ENCODE measurements around the gene IGSF21.

Gene IGSF21

DNA sequence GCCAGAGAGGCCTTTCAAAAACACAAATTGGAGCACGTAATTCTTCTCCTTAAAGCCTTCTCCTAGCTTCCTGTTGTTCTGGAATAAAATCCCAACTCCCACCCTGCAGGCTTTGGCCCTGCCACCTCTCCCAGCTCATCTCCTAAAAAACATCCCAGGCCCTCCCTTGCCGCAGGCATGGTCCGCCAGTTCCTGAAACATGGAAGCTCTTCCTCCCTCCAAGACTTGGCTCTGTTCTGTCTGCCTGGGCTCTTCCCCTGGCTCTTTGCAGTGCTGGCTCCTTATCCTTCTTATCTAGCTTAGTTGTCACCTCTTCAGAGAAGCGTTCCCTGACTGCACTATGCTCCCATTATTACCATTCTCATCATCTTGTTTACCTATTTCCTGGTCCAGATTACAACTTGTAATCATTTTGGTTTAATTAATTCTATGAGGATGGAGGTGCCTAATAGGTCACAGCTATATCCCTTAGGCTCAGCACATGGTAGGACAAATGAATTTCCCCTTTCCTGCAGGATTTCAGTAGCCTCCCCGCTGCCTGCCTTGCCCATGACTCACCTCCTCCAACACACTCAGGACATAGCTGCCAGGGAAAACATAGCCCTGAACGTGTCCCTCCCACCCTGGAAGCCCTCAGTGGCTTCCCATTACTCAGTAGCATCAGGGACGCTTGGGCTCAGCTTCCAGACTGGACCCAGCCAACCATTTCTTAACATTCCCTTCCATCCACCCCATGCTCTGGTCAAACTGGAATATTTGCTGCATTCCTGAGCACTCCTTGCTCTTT is 15.7 kb upstream of the IGSF21 start:
- H3K27ac ChIP-seq (ENCODE audit: low read depth, low read length): no peak overlapping the region
- H3K4me3 ChIP-seq (ENCODE audit: low read length): no peak overlapping the region
- no peaks in the 10 kb centered on the region for H3K79me1 ChIP-seq (ENCODE audit: low read length)
- H3K4me1 ChIP-seq (ENCODE audit: control insufficient read depth, low read depth, low read length): peaks cover 21% of the 10 kb centered on the region
- peak overlapping the region; percentile 41 for H3K18ac ChIP-seq (ENCODE audit: low read length)
- H2AK5ac ChIP-seq (ENCODE audit: low read length): no peak overlapping the region
- peak overlapping the region; percentile 32 for H2BK120ac ChIP-seq (ENCODE audit: low read depth, low read length)
- H3K4ac ChIP-seq (ENCODE audit: low read depth, low read length): no peak overlapping the region
- no peak overlapping the region for H3K4me2 ChIP-seq (ENCODE audit: low read length)
- H4K5ac ChIP-seq (ENCODE audit: low read length): no peak overlapping the region
- H3K27me3 ChIP-seq (ENCODE audit: insufficient read depth, low read length, poor library complexity): no peaks in the 10 kb centered on the region
- no peaks in the 10 kb centered on the region for H3K79me2 ChIP-seq (ENCODE audit: control insufficient read depth, insufficient read depth, low read length)
- no peak overlapping the region for H2BK5ac ChIP-seq (ENCODE audit: low read length)
- H3K23ac ChIP-seq (ENCODE audit: low read length): no peak overlapping the region
- DNase-seq: peak; percentile 79
- H3K56ac ChIP-seq (ENCODE audit: low read length): peak overlapping the region; percentile 56
- no peak overlapping the region for H2BK15ac ChIP-seq (replicated peaks; ENCODE audit: low read depth)
- no CpG with 5 or more reads among the region's 7 CpGs for WGBS (ENCODE audit: extremely low coverage, insufficient coverage, low lambda C conversion rate)
- H4K8ac ChIP-seq (ENCODE audit: low read depth, low read length): no peak overlapping the region
- no peaks in the 10 kb centered on the region for H3K36me3 ChIP-seq (ENCODE audit: control insufficient read depth, insufficient read depth, low read length)
- H3K9ac ChIP-seq (ENCODE audit: low read length): no peak overlapping the region

DNA sequence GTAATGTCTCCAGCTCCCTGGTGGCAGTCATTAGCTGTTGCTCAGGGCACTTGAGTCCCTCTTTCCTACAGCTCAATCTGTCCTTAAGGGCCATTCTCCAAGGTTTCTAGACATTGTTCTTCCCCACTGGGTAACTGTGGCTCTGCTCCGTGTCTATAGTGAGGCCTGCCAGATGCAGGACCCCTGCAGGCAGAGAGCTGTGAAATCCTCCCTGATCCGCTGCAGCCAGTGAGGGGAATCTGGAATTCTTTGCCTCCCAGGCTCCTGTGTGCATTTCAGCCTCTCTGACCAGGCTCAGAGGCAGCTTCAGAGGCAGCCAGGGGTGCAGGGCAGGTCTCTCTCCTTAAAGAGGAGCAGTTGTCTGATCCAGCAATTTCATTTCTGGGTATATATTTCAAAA is 14.4 kb upstream of the IGSF21 start:
- no peaks in the 10 kb centered on the region for H3K36me3 ChIP-seq (ENCODE audit: control insufficient read depth, insufficient read depth, low read length)
- no peak overlapping the region for H2BK120ac ChIP-seq (ENCODE audit: low read depth, low read length)
- H3K79me2 ChIP-seq (ENCODE audit: control insufficient read depth, insufficient read depth, low read length): no peaks in the 10 kb centered on the region
- H3K27ac ChIP-seq (ENCODE audit: low read depth, low read length): no peak overlapping the region
- H3K4ac ChIP-seq (ENCODE audit: low read depth, low read length): no peak overlapping the region
- no peak overlapping the region for H4K5ac ChIP-seq (ENCODE audit: low read length)
- no peak overlapping the region for H4K8ac ChIP-seq (ENCODE audit: low read depth, low read length)
- peak; percentile 71 for DNase-seq
- H2BK5ac ChIP-seq (ENCODE audit: low read length): no peak overlapping the region
- H3K23ac ChIP-seq (ENCODE audit: low read length): no peak overlapping the region
- no peak overlapping the region for H3K4me3 ChIP-seq (ENCODE audit: low read length)
- no peak overlapping the region for H3K9ac ChIP-seq (ENCODE audit: low read length)
- WGBS (ENCODE audit: extremely low coverage, insufficient coverage, low lambda C conversion rate): no CpG with 5 or more reads among the region's 2 CpGs
- peaks cover 20% of the 10 kb centered on the region for H3K4me1 ChIP-seq (ENCODE audit: control insufficient read depth, low read depth, low read length)
- no peaks in the 10 kb centered on the region for H3K79me1 ChIP-seq (ENCODE audit: low read length)
- H3K18ac ChIP-seq (ENCODE audit: low read length): no peak overlapping the region
- no peak overlapping the region for H2AK5ac ChIP-seq (ENCODE audit: low read length)
- H3K27me3 ChIP-seq (ENCODE audit: insufficient read depth, low read length, poor library complexity): no peaks in the 10 kb centered on the region
- no peak overlapping the region for H3K56ac ChIP-seq (ENCODE audit: low read length)
- H2BK15ac ChIP-seq (replicated peaks; ENCODE audit: low read depth): no peak overlapping the region
- H3K4me2 ChIP-seq (ENCODE audit: low read length): no peak overlapping the region

DNA sequence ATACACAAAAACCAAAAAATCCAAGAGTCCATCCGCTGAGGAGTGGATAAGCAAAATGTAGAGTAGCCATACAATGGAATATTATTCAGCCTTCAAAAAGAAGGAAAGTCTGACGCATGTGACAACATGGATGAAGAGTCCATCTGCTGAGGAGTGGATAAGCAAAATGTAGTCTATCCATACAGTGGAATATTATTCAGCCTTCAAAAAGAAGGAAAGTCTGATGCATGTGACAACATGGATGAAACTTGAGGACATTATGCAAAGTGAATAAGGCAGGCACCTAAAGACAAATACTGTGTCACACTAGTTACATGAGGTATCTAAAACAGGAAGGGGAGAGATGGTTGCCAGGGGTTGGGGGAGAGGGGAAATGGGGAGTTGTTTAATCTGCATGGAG is 14.0 kb upstream of the IGSF21 start:
- no peak overlapping the region for H3K23ac ChIP-seq (ENCODE audit: low read length)
- no peaks in the 10 kb centered on the region for H3K36me3 ChIP-seq (ENCODE audit: control insufficient read depth, insufficient read depth, low read length)
- no peaks in the 10 kb centered on the region for H3K27me3 ChIP-seq (ENCODE audit: insufficient read depth, low read length, poor library complexity)
- H2BK5ac ChIP-seq (ENCODE audit: low read length): no peak overlapping the region
- no peaks in the 10 kb centered on the region for H3K79me1 ChIP-seq (ENCODE audit: low read length)
- no peak overlapping the region for H3K4me3 ChIP-seq (ENCODE audit: low read length)
- no peak overlapping the region for H3K18ac ChIP-seq (ENCODE audit: low read length)
- no peaks in the 10 kb centered on the region for H3K79me2 ChIP-seq (ENCODE audit: control insufficient read depth, insufficient read depth, low read length)
- no peak overlapping the region for H2AK5ac ChIP-seq (ENCODE audit: low read length)
- no peak for DNase-seq
- no peak overlapping the region for H3K4ac ChIP-seq (ENCODE audit: low read depth, low read length)
- H4K8ac ChIP-seq (ENCODE audit: low read depth, low read length): no peak overlapping the region
- no peak overlapping the region for H2BK15ac ChIP-seq (replicated peaks; ENCODE audit: low read depth)
- no peak overlapping the region for H4K5ac ChIP-seq (ENCODE audit: low read length)
- no peak overlapping the region for H3K56ac ChIP-seq (ENCODE audit: low read length)
- no peak overlapping the region for H3K9ac ChIP-seq (ENCODE audit: low read length)
- no CpG with 5 or more reads among the region's 2 CpGs for WGBS (ENCODE audit: extremely low coverage, insufficient coverage, low lambda C conversion rate)
- H3K4me1 ChIP-seq (ENCODE audit: control insufficient read depth, low read depth, low read length): peaks cover 20% of the 10 kb centered on the region
- H3K4me2 ChIP-seq (ENCODE audit: low read length): no peak overlapping the region
- no peak overlapping the region for H2BK120ac ChIP-seq (ENCODE audit: low read depth, low read length)
- H3K27ac ChIP-seq (ENCODE audit: low read depth, low read length): no peak overlapping the region

DNA sequence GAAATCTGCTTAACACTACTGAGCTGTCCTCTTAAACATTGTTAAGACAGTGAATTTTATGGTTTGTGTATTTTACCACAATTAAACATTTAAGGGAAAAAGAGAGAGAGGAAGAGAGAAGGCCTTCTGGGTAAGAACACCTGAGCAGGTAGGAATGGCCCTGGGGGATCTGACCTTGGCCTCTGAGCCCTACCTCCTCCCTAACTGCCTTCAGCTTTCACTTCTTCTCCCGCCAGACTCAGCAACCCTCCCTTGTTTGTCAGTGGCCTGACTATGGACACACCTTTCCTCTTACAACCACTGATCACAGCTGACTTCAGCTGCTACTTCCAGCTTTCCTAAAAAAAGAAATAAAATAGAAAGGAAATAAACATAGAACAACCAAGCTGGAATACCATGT is 13.5 kb upstream of the IGSF21 start:
- H2AK5ac ChIP-seq (ENCODE audit: low read length): peak overlapping the region; percentile 49
- H3K79me2 ChIP-seq (ENCODE audit: control insufficient read depth, insufficient read depth, low read length): no peaks in the 10 kb centered on the region
- H3K27ac ChIP-seq (ENCODE audit: low read depth, low read length): no peak overlapping the region
- H3K9ac ChIP-seq (ENCODE audit: low read length): no peak overlapping the region
- no peak overlapping the region for H4K5ac ChIP-seq (ENCODE audit: low read length)
- no peak overlapping the region for H3K18ac ChIP-seq (ENCODE audit: low read length)
- no peak overlapping the region for H2BK5ac ChIP-seq (ENCODE audit: low read length)
- H3K56ac ChIP-seq (ENCODE audit: low read length): no peak overlapping the region
- H3K23ac ChIP-seq (ENCODE audit: low read length): no peak overlapping the region
- H3K4ac ChIP-seq (ENCODE audit: low read depth, low read length): no peak overlapping the region
- H3K4me2 ChIP-seq (ENCODE audit: low read length): no peak overlapping the region
- WGBS (ENCODE audit: extremely low coverage, insufficient coverage, low lambda C conversion rate): no CpG with 5 or more reads among the region's 1 CpG
- H2BK120ac ChIP-seq (ENCODE audit: low read depth, low read length): no peak overlapping the region
- no peaks in the 10 kb centered on the region for H3K79me1 ChIP-seq (ENCODE audit: low read length)
- no peak overlapping the region for H2BK15ac ChIP-seq (replicated peaks; ENCODE audit: low read depth)
- no peak overlapping the region for H3K4me3 ChIP-seq (ENCODE audit: low read length)
- no peak for DNase-seq
- H3K4me1 ChIP-seq (ENCODE audit: control insufficient read depth, low read depth, low read length): peaks cover 20% of the 10 kb centered on the region
- H4K8ac ChIP-seq (ENCODE audit: low read depth, low read length): no peak overlapping the region
- H3K36me3 ChIP-seq (ENCODE audit: control insufficient read depth, insufficient read depth, low read length): no peaks in the 10 kb centered on the region
- H3K27me3 ChIP-seq (ENCODE audit: insufficient read depth, low read length, poor library complexity): no peaks in the 10 kb centered on the region

DNA sequence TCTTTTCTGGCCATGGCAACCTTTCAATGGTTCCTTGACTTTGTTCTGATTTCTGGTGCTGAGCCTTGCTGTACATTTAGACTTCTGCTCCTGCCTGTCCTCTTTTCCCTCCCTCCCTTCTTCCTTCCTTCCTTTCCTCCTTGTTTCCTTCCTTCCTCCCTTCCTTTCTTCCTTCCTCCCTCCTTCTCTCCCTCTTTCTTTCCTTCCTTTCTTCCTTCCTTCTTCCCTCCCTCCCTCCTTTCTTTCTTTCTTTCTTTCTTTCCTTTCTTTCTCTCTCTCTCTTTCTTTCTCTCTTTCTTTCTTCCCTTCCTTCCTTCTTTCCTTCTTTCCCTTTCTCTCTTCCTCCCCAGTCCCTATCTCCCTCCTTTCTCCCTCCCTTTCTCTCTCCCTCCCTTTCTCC is 10.4 kb upstream of the IGSF21 start:
- Histone ChIP-seq H3K79me1 (ENCODE audit: low read length) (no peaks in the 10 kb centered on the region), H3K4ac (ENCODE audit: low read depth, low read length) (no peak overlapping the region), H2BK5ac (ENCODE audit: low read length) (no peak overlapping the region), H3K18ac (ENCODE audit: low read length) (no peak overlapping the region), H2BK15ac (replicated peaks; ENCODE audit: low read depth) (no peak overlapping the region), H3K27ac (ENCODE audit: low read depth, low read length) (no peak overlapping the region), H3K4me2 (ENCODE audit: low read length) (no peak overlapping the region), H3K36me3 (ENCODE audit: control insufficient read depth, insufficient read depth, low read length) (no peaks in the 10 kb centered on the region), H2BK120ac (ENCODE audit: low read depth, low read length) (no peak overlapping the region), H4K5ac (ENCODE audit: low read length) (no peak overlapping the region), H3K4me1 (ENCODE audit: control insufficient read depth, low read depth, low read length) (peaks cover 6% of the 10 kb centered on the region), H3K56ac (ENCODE audit: low read length) (no peak overlapping the region), H3K9ac (ENCODE audit: low read length) (no peak overlapping the region), H3K27me3 (ENCODE audit: insufficient read depth, low read length, poor library complexity) (no peaks in the 10 kb centered on the region), H4K8ac (ENCODE audit: low read depth, low read length) (no peak overlapping the region), H3K23ac (ENCODE audit: low read length) (no peak overlapping the region), H3K4me3 (ENCODE audit: low read length) (no peak overlapping the region), H2AK5ac (ENCODE audit: low read length) (no peak overlapping the region), H3K79me2 (ENCODE audit: control insufficient read depth, insufficient read depth, low read length) (no peaks in the 10 kb centered on the region)
- DNase-seq: no peak

DNA sequence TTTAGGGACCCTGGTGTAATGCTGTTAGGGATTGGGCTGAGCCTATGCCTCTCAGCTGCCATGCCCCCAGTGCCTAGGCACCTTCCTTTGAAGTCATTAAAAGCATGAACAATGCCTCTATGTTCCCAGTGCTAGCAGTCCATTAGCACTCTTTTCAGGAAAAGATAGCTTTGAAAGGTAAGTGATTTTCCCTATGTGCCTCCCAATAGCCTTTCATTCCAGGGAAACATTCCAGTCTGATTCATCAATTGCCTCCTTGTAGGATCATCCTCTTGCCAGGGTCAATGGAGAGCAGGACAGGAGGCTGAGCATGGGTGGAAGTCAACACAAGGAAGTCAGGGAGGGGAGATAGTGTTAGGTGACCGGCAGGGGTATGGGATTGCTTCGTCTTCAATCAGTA is 8.6 kb upstream of the IGSF21 start:
- Histone ChIP-seq H3K4me3 (ENCODE audit: low read length) (no peak overlapping the region), H2BK120ac (ENCODE audit: low read depth, low read length) (no peak overlapping the region), H3K27me3 (ENCODE audit: insufficient read depth, low read length, poor library complexity) (no peaks in the 10 kb centered on the region), H3K27ac (ENCODE audit: low read depth, low read length) (no peak overlapping the region), H2BK15ac (replicated peaks; ENCODE audit: low read depth) (no peak overlapping the region), H3K4ac (ENCODE audit: low read depth, low read length) (no peak overlapping the region), H3K23ac (ENCODE audit: low read length) (no peak overlapping the region), H2BK5ac (ENCODE audit: low read length) (no peak overlapping the region), H3K79me1 (ENCODE audit: low read length) (no peaks in the 10 kb centered on the region), H3K18ac (ENCODE audit: low read length) (no peak overlapping the region), H4K8ac (ENCODE audit: low read depth, low read length) (no peak overlapping the region), H4K5ac (ENCODE audit: low read length) (no peak overlapping the region), H3K36me3 (ENCODE audit: control insufficient read depth, insufficient read depth, low read length) (no peaks in the 10 kb centered on the region), H3K4me2 (ENCODE audit: low read length) (no peak overlapping the region), H2AK5ac (ENCODE audit: low read length) (no peak overlapping the region), H3K56ac (ENCODE audit: low read length) (no peak overlapping the region), H3K79me2 (ENCODE audit: control insufficient read depth, insufficient read depth, low read length) (no peaks in the 10 kb centered on the region), H3K4me1 (ENCODE audit: control insufficient read depth, low read depth, low read length) (no peaks in the 10 kb centered on the region), H3K9ac (ENCODE audit: low read length) (no peak overlapping the region)
- DNase-seq: peak; percentile 81
- WGBS (ENCODE audit: extremely low coverage, insufficient coverage, low lambda C conversion rate): no CpG with 5 or more reads among the region's 2 CpGs

Measured in mesendoderm (in vitro differentiated cells).